K562 (cell line): Measurements from ENCODE around the gene IL4I1. TPM values are rescaled to one million over a fixed set of nuclear protein-coding genes. Genes with fewer than 3 reads are reported as not detected.

Experiments used
- ARHGAP35 ChIP-seq: fragments of 450-650 bp; IDR thresholded peaks from 2 replicates; pipeline ENCODE4 v1.6.1; 2018; ENCODE audit not compliant: partially characterized antibody
- BRF2 ChIP-seq: IDR thresholded peaks from 3 replicates; pipeline ENCODE4 v1.6.1; 2011; ENCODE audit warnings: borderline replicate concordance, mild to moderate bottlenecking; ENCODE audit not compliant: insufficient read length, insufficient read depth
- CREB3L1 ChIP-seq: fragments of 450-650 bp; IDR thresholded peaks from 2 replicates; pipeline ENCODE4 v1.6.1; 2014; ENCODE audit warnings: low read depth, mild to moderate bottlenecking, moderate library complexity, borderline replicate concordance
- CREM ChIP-seq: IDR thresholded peaks from 2 replicates; pipeline ENCODE4 v1.6.1; 2014; ENCODE audit warnings: antibody characterized with exemption, low read depth
- CTCFL ChIP-seq: IDR thresholded peaks from 2 replicates; pipeline ENCODE4 v1.6.1; 2011; ENCODE audit warnings: borderline replicate concordance, low read depth, mild to moderate bottlenecking, moderate library complexity, low read length; ENCODE audit not compliant: insufficient read depth, poor library complexity, severe bottlenecking
- DACH1 ChIP-seq: fragments of 450-650 bp; IDR thresholded peaks from 2 replicates; pipeline ENCODE4 v1.6.1; 2018; ENCODE audit not compliant: partially characterized antibody
- HDAC2 ChIP-seq: fragments of 450-650 bp; IDR thresholded peaks from 2 replicates; pipeline ENCODE4 v1.6.1; 2016; ENCODE audit warnings: mild to moderate bottlenecking
- HDAC8 ChIP-seq: fragments of 450-650 bp; IDR thresholded peaks from 2 replicates; pipeline ENCODE4 v1.6.1; 2016; ENCODE audit warnings: mild to moderate bottlenecking, missing genetic modification characterization, moderate library complexity, missing compliant biosample characterization
- HLTF ChIP-seq: fragments of 450-650 bp; IDR thresholded peaks from 2 replicates; pipeline ENCODE4 v1.6.1; 2016
- HMG20B ChIP-seq: fragments of 250-450 bp; sonication (Bioruptor Pico); IDR thresholded peaks from 2 replicates; pipeline ENCODE4 v1.5.0; 2021; ENCODE audit warnings: mild to moderate bottlenecking
- HNRNPUL1 ChIP-seq: fragments of 200-400 bp; formaldehyde crosslinking; IDR thresholded peaks from 2 replicates; pipeline ENCODE4 v1.6.1; 2017; ENCODE audit warnings: low read length
- RAD21 ChIP-seq, 2 experiments: fragments of 250-450 bp in 1 of 2; fragments of 450-650 bp in 1 of 2; sonication (Bioruptor Pico) in 1 of 2; formaldehyde crosslinking in 1 of 2; IDR thresholded peaks in 1 of 2; conservative IDR thresholded peaks in 1 of 2; 2 replicates each; pipeline versions ENCODE4 v1.4.0 to v1.8.0; 2020 to 2022; ENCODE audit warnings: mild to moderate bottlenecking in 2 of 2, moderate library complexity in 1 of 2
- RBM39 ChIP-seq: fragments of 200-400 bp; formaldehyde crosslinking; optimal IDR thresholded peaks from 2 replicates; pipeline ENCODE3; 2018; ENCODE audit warnings: low read depth, low read length
- TAF15 ChIP-seq: fragments of 200-400 bp; formaldehyde crosslinking; IDR thresholded peaks from 2 replicates; pipeline ENCODE4 v1.6.1; 2017; ENCODE audit warnings: mild to moderate bottlenecking, low read depth, low read length, moderate library complexity
- TAF7 ChIP-seq: fragments of 450-650 bp; IDR thresholded peaks from 2 replicates; pipeline ENCODE4 v1.6.1; 2016; ENCODE audit warnings: missing genetic modification characterization, missing compliant biosample characterization
- ZBED1 ChIP-seq: IDR thresholded peaks from 2 replicates; pipeline ENCODE4 v1.6.1; 2014
- polyA plus RNA-seq, 8 experiments: library from polyadenylated mRNA; depleted of rRNA in 4 of 8; stranded (reverse) in 5 of 8; unstranded in 3 of 8; fragments of >200 nt; fragmentation: Nextera tagmentation in 2 of 8; fragmentation: Illumina TruSeq in 1 of 8; extraction: Ambion mirVana in 2 of 8; extraction: Trizol in 1 of 8; gene quantifications; 2 replicates each; pipeline versions ENCODE4 v1.2.1 to v1.2.3, GENCODE V29; 2011 to 2014; ENCODE audit warnings: inconsistent platforms in 1 of 8, missing spikeins in 1 of 8
- total RNA-seq, 7 experiments: library from RNA; depleted of rRNA in 6 of 7; stranded (reverse); fragments of >200 nt in 6 of 7; fragmentation: Illumina TruSeq in 2 of 7; extraction: Trizol in 2 of 7; gene quantifications; 2 replicates each; pipeline versions ENCODE4 v1.2.1 to v1.2.3, GENCODE V29; 2011 to 2021; ENCODE audit warnings: low replicate concordance in 1 of 7
- TF ChIP-seq, protein P1 (sequence below): fragments of 250-450 bp; sonication (Bioruptor Pico); IDR thresholded peaks from 2 replicates; pipeline ENCODE4 v1.8.0; 2021; ENCODE audit warnings: borderline replicate concordance, mild to moderate bottlenecking, moderate library complexity; ENCODE audit not compliant: poor library complexity, severe bottlenecking
- TF ChIP-seq, protein P2 (sequence below): fragments of 450-650 bp; IDR thresholded peaks from 2 replicates; pipeline ENCODE4 v1.6.1; 2016; ENCODE audit warnings: missing biosample characterization, missing genetic modification characterization

The IL4I1 gene
- total and polyA plus RNA-seq, 9 of the 15 experiments (the other 6 are each of a cell fraction or from before 2014, with no cell fraction given), result 0.06 to 0.95 (median 0.43) TPM; not detected in 2

- TF ChIP-seq, protein P1, sequence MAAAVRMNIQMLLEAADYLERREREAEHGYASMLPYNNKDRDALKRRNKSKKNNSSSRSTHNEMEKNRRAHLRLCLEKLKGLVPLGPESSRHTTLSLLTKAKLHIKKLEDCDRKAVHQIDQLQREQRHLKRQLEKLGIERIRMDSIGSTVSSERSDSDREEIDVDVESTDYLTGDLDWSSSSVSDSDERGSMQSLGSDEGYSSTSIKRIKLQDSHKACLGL (CRISPR knock-in tag), result no peak
- TF ChIP-seq HNRNPUL1 (no peak), ZBED1 (no peak), CREB3L1 (no peak), TAF7 (tag) (no peak), RAD21 (CRISPR knock-in tag; conservative IDR thresholded peaks at IDR 0.05 in 1 of 2, IDR thresholded peaks at IDR 0.05 in 1 of 2) (no peak), HDAC8 (tag) (no peak), HMG20B (CRISPR knock-in tag) (no peak), HDAC2 (no peak), DACH1 (no peak), BRF2 (no peak), RBM39 (no peak), ARHGAP35 (no peak), HLTF (no peak), CTCFL (no peak), CREM (0 out of 2 replicates have a peak, but pooled peaks have one; percentile 8), TAF15 (no peak)
- TF ChIP-seq, protein P2, sequence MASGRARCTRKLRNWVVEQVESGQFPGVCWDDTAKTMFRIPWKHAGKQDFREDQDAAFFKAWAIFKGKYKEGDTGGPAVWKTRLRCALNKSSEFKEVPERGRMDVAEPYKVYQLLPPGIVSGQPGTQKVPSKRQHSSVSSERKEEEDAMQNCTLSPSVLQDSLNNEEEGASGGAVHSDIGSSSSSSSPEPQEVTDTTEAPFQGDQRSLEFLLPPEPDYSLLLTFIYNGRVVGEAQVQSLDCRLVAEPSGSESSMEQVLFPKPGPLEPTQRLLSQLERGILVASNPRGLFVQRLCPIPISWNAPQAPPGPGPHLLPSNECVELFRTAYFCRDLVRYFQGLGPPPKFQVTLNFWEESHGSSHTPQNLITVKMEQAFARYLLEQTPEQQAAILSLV (tag), result no peak
These were observed 47.1 kb downstream of the IL4I1 start (continued) for GRCh38 chr19:49849433-49850220.
